Epithelial cell of esophagus (primary cell): Measurements from ENCODE around the gene NEURL1.

ENCODE experiments used
- DNase-seq: peaks from one replicate; pipeline ENCODE4 v3.0.0; 2010; ENCODE audit warnings: low read depth
- H3K4me3 ChIP-seq: 2 replicates; pipeline ENCODE4 v1.5.1; 2011; ENCODE audit warnings: mild to moderate bottlenecking, low read length, control low read depth
- CTCF ChIP-seq: IDR thresholded peaks from 2 replicates; pipeline ENCODE4 v1.5.1; 2011; ENCODE audit warnings: low read depth, mild to moderate bottlenecking, low read length, control low read depth, inconsistent platforms; ENCODE audit not compliant: insufficient read depth; ENCODE audit errors: missing control alignments

NEURL1 gene

GRCh38 chr10:103578782-103579382 is 85.4 kb downstream of the NEURL1 start:
- no peak overlapping the region for H3K4me3 ChIP-seq
- no peak for TF ChIP-seq CTCF
- DNase-seq, result no peak

DNA sequence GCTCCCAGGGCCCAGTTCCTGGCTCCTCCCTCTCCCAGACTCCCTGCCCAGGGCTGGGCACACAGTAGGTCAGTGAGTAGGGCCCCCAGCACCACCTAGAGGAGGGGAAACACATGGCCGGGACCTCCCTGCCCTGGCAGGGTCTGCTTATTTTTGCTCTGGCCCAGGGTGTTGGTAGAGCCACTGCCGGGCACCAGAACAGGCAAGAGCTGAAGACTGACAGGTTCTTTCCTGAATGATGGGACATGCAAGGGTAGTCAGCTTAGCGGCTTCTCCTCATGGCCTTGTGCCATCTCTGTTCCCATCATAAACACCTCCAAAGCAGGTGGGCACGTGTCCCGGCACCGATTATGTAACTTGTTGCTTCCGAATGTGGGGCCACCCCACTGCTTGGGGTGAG is 86.5 kb downstream of the NEURL1 start:
- TF ChIP-seq CTCF, result no peak
- H3K4me3 ChIP-seq, result no peak overlapping the region
- no peak for DNase-seq

GRCh38 chr10:103580430-103580829 is 86.9 kb downstream of the NEURL1 start:
- DNase-seq, result no peak
- TF ChIP-seq CTCF, result no peak
- H3K4me3 ChIP-seq, result no peak overlapping the region

GRCh38 chr10:103581499-103581898 is 88.0 kb downstream of the NEURL1 start:
- DNase-seq, result no peak
- no peak for TF ChIP-seq CTCF

GRCh38 chr10:103582331-103583123 is 89.0 kb downstream of the NEURL1 start:
- H3K4me3 ChIP-seq, result no peak overlapping the region
- DNase-seq, result no peak
- no peak for TF ChIP-seq CTCF

More at GRCh38 chr10:103581499-103581898, 88.0 kb downstream of the NEURL1 start:
- H3K4me3 ChIP-seq, result no peak overlapping the region

GRCh38 chr10:103583871-103584215 is 90.3 kb downstream of the NEURL1 start:
- H3K4me3 ChIP-seq, result peak overlapping the region; percentile 38
- no peak for TF ChIP-seq CTCF
- no peak for DNase-seq
